GM19438 (cell line): ENCODE data around the gene COG2.
"Not testable (repeated sequence)": the region's sequence is repeated elsewhere in the genome, so short reads cannot be mapped to it uniquely, and the experiment has no call there.

ENCODE experiments used
- ATAC-seq: cut with Tn5 transposase; IDR thresholded peaks from one replicate; pipeline ENCODE4 v1.9.1; 2021; ENCODE audit warnings: low read depth; ENCODE audit not compliant: unreplicated experiment

Gene COG2

DNA sequence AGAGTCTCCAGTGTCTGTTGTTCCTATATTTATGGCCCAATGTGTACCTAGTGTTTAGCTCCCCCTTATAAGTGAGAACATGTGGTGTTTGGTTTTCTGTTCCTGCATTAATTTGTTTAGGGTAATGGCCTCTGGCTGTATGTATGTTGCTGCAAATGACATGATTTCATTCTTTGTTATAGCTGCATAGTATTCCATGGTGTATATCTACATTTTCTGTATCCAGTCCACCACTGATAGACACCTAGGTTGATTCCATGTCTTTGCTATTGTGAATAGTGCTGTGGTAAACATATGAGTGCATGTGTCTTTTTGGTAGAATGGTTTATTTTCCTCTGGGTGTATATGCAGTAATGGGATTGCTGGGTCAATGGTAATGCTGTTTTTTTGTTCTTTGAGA lies 56.7 kb downstream of the COG2 start:
- ATAC-seq: not testable (repeated sequence)

DNA sequence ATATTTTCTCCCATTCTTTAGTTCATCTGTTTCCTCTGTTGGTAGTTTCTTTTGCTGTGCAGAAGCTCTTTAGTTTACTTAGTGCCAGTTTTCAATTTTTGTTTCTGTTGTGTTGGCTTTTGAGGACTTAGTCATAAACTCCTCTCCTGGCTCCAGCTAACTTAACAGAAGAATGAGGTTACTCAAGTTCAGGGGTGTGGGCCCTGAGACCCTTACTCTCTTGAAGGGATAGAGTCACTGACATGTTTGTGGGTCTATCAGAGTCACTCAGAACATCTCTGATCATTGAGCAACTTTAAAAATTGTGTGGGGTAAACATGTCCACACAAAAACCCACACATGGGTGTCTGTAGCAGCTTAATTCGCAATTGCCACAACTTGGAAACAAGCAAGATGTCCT lies 57.4 kb downstream of the COG2 start:
- ATAC-seq: no peak

DNA sequence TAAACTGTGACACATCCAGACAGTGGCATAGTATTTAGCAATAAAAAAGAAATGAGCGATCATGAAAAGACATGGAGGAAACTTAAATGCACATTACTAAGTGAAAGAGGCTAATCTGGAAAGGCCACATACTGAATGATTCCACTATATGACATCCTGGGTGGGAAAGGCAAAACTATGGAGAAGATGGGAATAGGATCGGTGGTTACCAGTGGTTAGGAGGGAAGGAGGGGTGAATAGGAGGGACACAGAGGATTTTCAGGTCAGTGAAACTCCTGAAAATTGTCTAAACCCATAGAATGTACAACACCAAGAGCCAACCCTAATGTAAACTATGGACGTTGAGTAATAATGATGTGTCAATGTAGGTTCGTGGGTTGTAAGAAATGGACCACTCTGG lies 57.9 kb downstream of the COG2 start:
- ATAC-seq: no peak

DNA sequence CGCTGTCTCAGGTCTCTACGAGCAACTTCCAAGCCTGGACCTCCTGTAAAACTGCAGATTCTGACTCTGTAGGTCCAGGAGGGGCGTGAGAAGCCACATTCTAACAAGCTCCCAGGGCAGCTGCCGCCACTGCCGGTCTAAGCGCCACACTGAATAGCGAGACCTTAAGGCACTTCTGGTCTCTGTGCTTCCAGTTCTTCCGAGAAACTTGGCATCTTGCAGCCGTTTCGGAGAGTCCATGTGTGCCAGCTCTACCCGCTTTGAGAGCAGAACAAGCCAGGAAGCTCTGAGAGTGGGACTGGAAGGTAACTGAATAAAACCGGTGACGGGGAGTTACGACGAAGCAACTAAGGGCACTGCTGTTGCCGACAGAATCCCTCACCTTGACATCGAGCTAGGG lies 59.2 kb downstream of the COG2 start:
- no peak for ATAC-seq

DNA sequence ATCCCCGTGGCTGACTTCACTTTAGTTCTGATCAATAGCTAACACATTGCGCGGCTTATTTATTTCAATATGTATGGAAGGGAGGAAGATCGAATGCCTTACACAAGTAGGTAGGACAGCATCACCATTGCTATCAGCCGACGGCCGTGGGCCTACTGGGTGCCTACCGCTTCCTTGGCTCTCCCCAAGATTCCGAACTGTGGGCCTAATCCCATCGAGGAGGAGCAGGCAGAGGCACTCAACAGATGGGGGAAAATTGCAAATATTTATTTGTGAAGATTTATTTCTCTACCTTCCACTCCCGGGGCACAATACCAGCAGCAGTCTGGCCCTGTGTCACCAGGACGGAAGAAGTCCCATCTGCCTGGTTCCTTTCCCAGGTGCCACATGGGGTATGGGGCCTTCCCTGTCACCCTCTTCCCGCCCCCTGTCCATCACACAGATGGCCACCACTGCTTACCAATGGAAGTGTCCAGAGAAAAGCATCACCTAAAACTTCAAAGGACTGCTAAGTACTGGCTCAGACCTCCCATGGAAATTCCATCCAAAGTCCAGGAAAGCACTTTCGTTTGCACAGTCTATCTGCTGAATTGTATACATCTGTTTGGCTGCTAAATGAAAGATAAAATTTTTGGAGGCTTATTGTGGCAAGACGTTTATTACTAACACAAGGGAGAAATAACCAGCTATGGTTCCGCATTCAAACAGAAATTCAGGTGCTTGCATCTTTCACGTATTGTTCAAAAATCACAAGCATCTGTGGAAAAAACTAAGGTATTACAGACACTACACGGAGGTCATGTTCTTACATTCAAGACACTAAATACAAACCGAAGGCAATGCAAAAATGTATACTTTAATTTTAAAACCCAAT lies 59.9 kb downstream of the COG2 start:
- ATAC-seq: no peak

DNA sequence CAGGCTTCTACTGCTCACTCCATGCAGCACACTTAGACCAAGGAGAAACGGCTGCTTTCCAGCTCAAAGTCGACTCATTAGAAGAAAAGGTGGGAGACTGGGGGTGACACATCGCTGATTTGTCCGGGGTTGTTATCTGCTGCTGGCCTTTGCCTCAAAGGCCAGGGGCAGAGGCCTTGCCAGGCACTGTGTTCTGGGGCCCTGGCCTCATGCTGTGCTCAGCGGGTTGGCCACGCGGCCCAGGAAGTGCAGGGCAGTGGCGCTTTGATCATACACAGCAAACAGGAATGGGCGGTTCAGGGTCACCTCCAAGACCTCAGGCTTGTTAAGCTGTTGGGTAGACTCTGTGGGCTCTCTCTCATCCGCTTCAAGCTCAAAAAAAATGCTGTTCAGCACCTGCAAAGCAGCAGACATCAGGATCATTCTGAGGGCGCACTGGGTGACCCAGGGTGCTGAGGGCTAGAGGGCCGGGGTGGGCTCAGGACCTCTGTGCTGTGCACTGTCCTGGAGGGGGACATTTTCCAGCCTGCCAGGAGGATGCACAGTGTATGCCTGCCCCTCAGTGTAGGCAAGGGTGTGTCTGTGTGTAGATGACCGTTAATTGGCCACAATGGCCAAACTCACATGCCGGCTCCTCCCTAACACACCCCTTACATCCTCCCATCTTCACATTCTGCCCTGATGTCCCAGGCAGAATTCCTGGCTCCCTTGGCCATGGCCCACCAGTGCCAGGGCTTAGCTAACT lies 60.8 kb downstream of the COG2 start:
- ATAC-seq: no peak

DNA sequence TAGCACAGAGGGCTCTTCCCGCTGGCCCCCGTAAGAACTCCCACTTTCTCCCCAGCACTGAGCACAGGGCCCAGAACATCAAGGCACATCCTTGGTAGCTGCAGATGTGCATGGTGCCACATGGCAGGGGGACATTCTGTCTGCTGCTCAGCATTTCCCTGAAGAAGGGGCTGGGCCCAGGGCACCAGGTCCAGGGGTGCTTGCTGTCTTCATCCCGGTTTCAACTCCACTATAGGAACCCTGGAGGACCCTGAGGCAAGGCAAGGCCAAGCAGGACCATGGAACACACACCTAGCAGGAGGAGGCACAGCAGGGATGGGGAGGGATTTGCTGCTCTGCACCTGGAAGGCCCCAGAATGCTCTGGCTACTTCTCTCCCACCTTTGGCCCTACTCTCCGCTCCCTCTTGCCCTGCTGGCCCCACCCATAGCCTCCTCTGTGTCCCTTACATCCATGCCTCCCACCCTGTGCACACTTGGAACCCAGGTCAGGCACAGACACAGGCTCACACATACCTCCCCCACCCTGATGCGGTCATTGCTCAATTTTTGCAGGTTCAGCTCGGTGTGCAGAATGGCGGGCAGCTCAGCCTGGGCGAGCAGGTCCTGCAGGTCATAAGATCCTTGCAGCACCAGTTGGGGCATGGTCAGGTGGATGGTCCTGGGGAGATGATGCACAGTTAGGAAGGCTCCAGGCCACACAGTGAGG lies 61.6 kb downstream of the COG2 start:
- no peak for ATAC-seq

DNA sequence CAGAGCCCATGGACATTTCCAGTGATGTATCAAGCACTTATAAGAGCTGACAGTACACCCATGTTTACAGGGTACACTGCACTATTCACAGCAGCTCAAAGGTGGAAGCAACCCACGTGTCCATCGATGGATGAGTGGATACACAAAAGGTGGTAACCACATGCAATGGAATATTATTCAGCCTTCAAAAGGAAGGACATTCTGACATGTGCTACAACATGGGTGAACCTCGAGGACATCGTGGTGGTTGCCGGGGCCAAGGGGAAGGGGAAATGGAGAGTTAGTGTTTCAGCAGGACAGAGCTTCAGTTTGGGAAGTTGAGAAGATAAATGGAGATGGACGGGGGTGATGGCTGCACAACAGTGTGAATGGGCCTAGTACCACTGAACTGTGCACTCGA lies 62.5 kb downstream of the COG2 start:
- ATAC-seq: no peak

DNA sequence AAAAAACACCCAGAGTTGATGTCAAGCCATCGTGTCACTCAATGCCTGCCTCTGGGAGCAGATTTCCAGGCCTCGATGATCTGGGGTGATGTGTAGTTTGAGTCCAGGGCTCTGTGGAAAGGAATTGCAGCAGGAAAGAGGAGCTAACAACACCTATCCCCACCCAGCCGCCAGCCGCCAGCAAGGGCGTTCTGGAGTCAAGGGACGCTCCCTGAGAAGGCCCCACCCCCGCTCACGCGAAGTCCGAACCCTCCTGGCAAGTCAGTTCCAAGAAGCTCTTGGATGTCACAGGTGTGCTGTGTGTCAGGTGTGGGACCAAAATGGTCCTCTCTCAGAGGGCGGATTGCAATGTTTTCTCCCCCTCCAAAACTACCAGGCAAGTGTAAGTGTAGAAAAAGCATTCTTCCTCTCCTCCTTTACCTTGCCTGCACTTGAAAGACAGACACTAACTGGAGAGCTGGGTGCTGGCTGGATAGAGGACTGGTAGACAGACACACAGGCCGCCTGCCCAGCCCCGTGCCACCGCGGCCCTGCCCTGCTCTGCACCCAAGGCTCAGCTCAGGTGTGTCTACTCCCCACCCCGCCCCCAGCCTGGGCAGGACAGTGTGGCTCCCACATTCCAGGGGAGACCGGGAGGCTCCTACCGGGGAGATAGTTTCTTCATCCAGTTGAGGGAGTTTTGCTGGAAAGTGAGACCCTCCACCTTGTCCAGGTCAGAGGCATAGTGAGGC lies 63.2 kb downstream of the COG2 start:
- ATAC-seq: no peak

DNA sequence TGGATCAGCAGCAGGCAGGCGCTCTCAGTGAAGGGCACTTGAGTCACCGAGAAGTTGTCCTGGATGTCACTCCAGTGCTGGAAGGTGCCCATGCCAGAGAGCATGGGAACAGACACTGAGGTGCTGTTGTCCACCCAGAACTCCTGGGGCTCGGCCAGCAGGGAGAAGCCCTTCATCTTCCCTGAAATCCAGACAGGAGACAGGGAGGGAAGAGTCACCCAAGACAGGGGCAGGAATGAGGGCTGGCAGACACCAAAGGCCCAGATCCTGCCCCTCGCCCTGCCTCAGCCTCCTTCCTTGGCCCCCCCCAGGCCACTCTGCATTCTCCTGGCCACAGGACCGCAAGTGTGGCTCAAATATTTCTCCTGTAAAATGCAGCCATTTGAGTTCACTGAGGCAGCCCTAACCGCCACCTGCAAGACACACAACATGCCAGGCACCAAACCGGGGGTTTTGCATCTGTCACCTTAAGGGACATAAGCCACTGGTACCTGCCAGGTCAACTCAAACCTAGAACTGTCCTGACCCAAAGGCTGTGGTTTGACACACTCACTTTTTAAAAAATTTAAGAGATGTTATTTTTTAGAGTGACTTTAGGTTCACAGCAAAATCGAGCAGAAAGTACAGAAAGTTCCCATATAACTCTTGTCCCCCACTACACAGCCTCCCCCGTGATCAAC lies 63.9 kb downstream of the COG2 start:
- ATAC-seq: no peak

DNA sequence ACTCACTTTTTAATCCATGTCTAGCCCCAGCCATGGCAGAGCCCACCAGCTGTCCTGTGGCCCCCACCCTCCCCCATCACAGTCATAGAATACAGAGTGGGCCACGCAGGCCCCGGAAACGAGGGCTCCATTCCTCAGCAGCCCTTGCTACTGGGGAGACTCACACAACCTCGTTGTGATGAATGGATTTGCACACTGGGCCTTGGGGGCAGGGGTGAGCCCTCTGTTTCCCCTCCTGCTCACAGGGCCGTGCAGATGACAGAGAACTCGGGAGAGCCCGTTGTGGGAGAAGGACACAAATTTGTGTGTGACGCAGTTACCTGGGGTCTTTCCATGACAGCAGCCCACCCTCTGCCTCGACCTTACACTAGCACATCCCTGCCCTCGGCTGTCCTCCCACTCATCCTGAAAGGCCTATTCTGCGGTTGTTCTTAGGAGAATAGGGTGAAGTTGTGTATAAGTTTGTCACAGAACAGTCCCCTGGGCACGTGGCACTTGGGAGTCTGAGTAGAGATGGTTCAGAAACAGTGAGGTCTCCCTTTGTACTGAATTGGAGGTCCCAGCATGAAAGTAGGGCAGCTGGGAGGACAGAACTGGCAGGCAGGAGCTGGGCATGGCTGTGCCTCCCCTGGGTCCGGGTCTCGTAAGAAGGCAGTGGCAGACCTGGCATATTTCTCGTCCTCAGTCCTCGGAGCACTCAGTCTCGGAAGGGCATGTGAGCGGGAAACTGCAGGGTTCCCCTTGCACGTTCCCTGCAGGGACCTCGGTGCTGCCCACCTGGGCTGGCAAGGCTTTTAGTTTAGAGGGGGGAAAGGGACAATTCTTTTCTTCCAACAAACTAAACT lies 64.8 kb downstream of the COG2 start:
- no peak for ATAC-seq

DNA sequence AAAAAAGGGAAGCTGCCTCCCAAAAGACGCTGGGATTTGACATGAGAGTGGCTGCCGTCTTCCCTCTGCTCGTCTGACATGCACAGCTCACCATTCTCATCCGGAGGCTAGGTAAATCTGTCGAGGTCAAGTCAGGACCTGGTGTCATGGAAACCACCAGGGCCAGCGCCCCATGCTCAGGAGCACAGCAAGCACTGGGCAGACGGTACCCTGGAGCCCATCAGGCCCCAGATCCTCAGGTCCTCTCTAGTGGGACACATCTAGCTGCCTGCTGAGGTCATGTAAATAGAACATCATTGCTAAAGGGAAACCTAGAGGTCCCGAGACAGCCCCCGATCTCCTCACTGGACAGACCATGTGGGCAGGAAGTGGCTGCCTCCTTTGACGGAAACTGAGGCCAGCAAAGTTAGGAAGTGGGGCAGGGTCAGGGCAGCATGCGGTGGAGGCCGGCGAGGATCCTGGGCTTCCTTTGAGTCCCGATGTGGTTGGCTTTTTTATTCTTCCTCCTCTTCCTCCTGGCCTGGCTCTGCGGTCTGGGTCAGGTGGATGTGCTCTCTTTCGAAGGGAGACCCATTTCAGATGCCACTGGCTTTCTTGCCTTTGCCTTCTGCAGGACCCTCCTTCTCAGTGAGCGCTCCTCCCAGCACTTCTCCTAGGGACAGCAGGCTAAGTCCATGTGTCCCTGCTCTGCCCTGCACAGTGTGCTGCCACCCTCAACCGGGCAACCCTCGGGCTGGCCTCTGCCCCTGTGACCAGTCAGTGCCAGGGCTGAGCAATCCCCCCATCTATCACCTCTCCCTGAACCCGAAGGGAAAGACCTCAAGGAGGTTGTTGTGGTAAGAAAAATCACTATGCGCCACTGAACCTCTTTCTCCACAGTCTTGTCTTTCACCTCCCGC lies 65.7 kb downstream of the COG2 start:
- ATAC-seq: no peak

DNA sequence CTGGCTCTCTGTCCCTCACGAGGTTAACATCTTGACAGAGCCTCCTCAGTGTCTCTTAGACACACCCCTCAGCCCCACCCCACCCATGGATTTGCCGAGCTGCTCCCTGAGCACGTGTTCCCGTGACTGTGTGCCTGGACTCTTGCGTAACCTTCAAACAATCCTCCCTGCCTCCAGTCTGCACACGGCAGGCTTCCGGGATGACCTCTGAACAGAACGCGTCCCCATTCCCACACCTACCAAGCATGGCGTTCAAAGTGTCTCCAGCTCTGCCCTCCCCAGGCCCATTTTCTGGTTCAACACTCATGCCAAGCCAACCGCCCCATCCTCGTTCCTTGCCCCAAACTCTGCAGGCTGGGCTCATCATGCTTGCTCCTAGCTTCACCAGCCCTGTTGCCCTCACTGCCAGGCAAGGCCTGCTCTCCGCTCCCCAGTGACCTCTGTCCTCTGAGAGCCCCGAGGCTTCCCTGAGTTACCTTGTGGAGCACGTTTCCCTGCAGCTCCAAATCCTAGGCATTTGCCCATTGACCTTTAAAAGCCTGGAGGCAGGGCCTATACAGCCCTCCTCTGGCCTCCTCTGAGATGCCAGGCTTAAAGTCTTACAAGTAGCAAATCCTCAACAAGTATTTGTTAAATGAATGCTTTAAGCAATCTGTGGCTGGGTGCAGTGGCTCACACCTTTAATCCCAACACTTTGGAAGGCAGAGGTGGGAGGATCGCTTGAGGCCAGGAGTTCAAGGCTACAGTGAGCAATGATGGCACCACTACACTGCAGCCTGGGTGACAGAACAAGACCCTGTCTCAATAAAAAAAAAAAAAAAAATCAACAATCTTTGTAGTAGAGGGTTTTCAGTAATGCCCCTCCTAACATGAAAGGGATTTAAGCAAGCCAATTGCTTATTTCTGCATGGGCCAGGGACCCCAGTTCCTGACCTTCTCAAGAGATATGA lies 66.6 kb downstream of the COG2 start:
- ATAC-seq: no peak

DNA sequence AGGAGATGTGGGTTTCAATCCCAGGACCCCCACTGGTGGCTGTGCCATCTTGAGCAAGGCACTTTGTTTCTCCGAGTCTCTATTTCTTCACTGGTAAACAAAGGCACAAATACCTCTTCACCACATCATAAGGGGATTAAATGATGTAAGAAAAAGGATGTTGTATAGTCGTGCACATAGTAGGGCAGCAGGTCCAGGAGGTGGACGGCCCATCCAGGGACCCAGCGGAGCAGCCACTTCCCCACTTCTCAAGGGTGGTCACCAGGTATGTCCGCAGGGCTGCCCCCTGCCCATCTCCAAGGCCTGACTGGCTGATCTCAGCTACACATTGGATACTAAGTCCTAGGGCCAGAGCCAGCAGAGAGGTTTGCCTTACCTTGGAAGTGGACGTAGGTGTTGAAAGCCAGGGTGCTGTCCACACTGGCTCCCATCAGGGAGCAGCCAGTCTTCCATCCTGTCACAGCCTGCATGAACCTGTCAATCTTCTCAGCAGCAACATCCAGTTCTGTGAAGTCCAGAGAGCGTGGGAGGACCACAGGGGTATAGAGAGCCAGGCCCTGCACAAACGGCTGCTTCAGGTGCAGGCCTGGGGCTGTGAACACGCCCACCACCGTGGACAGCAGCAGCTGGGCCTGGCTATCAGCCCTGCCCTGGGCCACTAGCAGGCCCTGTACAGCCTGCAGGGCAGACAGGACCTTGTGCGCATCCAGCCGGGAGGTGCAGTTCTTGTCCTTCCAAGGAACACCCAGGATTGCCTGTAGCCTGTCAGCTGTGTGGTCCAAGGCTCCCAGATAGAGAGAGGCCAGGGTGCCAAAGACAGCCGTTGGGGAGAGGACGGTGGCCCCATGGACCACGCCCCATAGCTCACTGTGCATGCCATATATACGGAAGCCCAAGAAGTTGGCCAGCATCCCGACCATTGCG lies 67.6 kb downstream of the COG2 start:
- no peak for ATAC-seq

DNA sequence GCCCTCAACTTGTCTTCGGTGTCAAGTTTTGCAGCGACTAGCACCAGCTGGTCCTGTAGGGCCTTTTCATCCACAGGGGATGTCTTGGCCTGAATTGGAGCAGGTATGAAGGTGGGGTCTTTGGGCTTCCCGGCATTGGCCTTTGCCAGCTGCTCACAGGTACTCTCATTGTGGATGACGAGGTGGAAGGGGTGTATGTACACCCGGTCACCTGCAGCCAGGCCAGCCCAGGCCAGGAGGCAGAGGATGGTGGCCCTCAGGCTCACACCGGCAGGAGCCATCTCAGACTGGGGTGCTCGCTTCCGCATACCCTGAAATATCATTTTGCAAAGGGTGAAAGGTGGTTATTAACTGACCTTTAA lies 68.2 kb downstream of the COG2 start:
- no peak for ATAC-seq

DNA sequence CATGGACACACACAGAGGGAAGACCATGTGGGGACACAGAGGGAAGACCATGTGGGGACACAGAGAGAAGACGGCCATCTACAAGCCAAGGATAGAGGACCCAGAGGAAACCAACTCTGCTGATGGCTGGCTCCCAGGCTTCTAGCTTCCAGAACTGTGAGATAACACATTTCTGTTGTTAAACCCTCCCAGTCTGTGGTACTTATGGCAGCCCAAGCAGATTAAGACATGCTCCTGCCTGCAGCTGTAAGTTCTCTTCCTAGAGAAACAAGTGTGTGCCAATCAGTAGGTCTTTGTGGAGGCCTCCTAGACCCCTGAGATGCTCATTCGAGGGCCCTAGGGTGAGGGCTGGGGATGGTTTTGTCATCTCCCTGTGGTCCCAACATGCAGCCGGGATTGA lies 69.0 kb downstream of the COG2 start:
- no peak for ATAC-seq
